ENCODE data around the gene C5orf34. TPM values are rescaled to one million over a fixed set of nuclear protein-coding genes. Genes with fewer than 3 reads are reported as not detected.
"Not testable (repeated sequence)": the region's sequence is repeated elsewhere in the genome, so short reads cannot be mapped to it uniquely, and the experiment has no call there.

Gene C5orf34
- total and polyA plus RNA-seq, 2 donors (not counting 3 experiments of a cell fraction or from before 2014, with no cell fraction given) = 2.1 to 6.5 TPM

- no peaks in the 10 kb centered on the region for H3K36me3 ChIP-seq (ENCODE audit: control insufficient read depth in 2 of 2, extremely low read depth in 1 of 2, insufficient read depth in 2 of 2, low read length in 2 of 2)
- H3K9me3 ChIP-seq (replicated peaks; ENCODE audit: control insufficient read depth, insufficient read depth, low read length) = peaks cover 2% of the 10 kb centered on the region
- no peaks in the 10 kb centered on the region for H3K79me2 ChIP-seq (ENCODE audit: control insufficient read depth, insufficient read depth, low read length)
- intact Hi-C loops (cut with micrococcal nuclease) = no loop called here
- ChIA-PET CTCF (interaction anchor here (1.3 kb wide), 1 partner anchor 17 kb away, joined by 4 read pairs; no protein-coding TSS in a partner anchor), POLR2A (no interaction called here)
- H2AFZ ChIP-seq (ENCODE audit: low read depth, low read length) = no peak overlapping the region
- no peak overlapping the region for H3K4me3 ChIP-seq (replicated peaks in 1 of 3; ENCODE audit: insufficient read depth in 1 of 3, low read depth in 1 of 3, low read length in 3 of 3)
- no peak overlapping the region for H3K9ac ChIP-seq (replicated peaks; ENCODE audit: extremely low read depth, insufficient read depth, low read length)
- FAIRE-seq (no peak), DNase-seq (ENCODE audit: low read depth, low spot score) (no peak)
- no peaks in the 10 kb centered on the region for H3K9me1 ChIP-seq (replicated peaks; ENCODE audit: control insufficient read depth, extremely low read depth, insufficient read depth, low read length)
- BruUV-seq (replicated peaks) = no TSS peak
- no peaks in the 10 kb centered on the region for H4K20me1 ChIP-seq (replicated peaks; ENCODE audit: control insufficient read depth, extremely low read depth, insufficient read depth, low read length)
- H3K4me2 ChIP-seq (ENCODE audit: insufficient read depth, low read length) = no peak overlapping the region
- H3K27ac ChIP-seq (ENCODE audit: insufficient read depth, low read depth, low read length) = no peak overlapping the region
- H3K4me1 ChIP-seq (ENCODE audit: control insufficient read depth, extremely low read depth, insufficient read depth, low read length) = no peaks in the 10 kb centered on the region
- TF ChIP-seq EZH2 (IDR thresholded peaks at IDR 0.05; ENCODE audit: borderline replicate concordance, low read depth, low read length, severe bottlenecking) = no peak
- no peak for TF ChIP-seq GATA2 (IDR thresholded peaks at IDR 0.05; ENCODE audit: insufficient read depth, insufficient read length, low read depth, low read length)
- TF ChIP-seq MYC (IDR thresholded peaks at IDR 0.05; ENCODE audit: low read depth, low read length) = no peak
- TF ChIP-seq JUN (IDR thresholded peaks at IDR 0.05; ENCODE audit: borderline replicate concordance, insufficient read depth, insufficient read length, low read depth) = no peak
- TF ChIP-seq FOS (IDR thresholded peaks at IDR 0.05; ENCODE audit: borderline replicate concordance, insufficient read depth, low read length) = no peak
- TF ChIP-seq POLR2AphosphoS5 (IDR thresholded peaks at IDR 0.05; ENCODE audit: insufficient read depth, low read depth, low read length) = no peak
- no peak for TF ChIP-seq POLR2A (IDR thresholded peaks at IDR 0.05; ENCODE audit: low read depth, low read length)
- no peak for TF ChIP-seq MAX (IDR thresholded peaks at IDR 0.05; ENCODE audit: insufficient read depth, insufficient read length)
- TF ChIP-seq, protein P1, sequence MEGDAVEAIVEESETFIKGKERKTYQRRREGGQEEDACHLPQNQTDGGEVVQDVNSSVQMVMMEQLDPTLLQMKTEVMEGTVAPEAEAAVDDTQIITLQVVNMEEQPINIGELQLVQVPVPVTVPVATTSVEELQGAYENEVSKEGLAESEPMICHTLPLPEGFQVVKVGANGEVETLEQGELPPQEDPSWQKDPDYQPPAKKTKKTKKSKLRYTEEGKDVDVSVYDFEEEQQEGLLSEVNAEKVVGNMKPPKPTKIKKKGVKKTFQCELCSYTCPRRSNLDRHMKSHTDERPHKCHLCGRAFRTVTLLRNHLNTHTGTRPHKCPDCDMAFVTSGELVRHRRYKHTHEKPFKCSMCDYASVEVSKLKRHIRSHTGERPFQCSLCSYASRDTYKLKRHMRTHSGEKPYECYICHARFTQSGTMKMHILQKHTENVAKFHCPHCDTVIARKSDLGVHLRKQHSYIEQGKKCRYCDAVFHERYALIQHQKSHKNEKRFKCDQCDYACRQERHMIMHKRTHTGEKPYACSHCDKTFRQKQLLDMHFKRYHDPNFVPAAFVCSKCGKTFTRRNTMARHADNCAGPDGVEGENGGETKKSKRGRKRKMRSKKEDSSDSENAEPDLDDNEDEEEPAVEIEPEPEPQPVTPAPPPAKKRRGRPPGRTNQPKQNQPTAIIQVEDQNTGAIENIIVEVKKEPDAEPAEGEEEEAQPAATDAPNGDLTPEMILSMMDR (IDR thresholded peaks at IDR 0.05; ENCODE audit: extremely low read depth in 1 of 2, insufficient read depth in 1 of 2, low read depth in 1 of 2, low read length in 2 of 2) = no peak
- no peaks in the 10 kb centered on the region for H3K27me3 ChIP-seq (ENCODE audit: control insufficient read depth in 2 of 2, insufficient read depth in 2 of 2, low read length in 2 of 2)
- dilution Hi-C loops (cut with MboI; ENCODE audit: extremely low pct_ligation_motif_present, low sequenced_read_pairs) = no loop called here
These were observed 47.8 kb downstream of the C5orf34 start for GRCh38 chr5:43467100-43467499.

DNA sequence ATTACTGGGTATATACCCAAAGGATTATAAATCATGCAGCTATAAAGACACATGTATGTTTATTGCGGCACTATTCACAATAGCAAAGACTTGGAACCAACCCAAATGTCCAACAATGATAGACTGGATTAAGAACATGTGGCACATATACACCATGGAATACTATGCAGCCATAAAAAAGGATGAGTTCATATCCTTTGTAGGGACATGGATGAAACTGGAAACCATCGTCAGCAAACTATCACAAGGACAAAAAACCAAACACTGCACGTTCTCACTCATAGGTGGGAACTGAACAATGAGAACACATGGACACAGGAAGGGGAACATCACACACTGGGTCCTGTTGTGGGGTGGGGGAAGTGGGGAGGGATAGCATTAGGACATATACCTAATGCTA is 49.5 kb downstream of the C5orf34 start:
- H3K4me3 ChIP-seq (replicated peaks in 1 of 3; ENCODE audit: insufficient read depth in 1 of 3, low read depth in 1 of 3, low read length in 3 of 3); POLR2A ChIA-PET; H3K27ac ChIP-seq (ENCODE audit: insufficient read depth, low read depth, low read length); H3K36me3 ChIP-seq (ENCODE audit: control insufficient read depth in 2 of 2, extremely low read depth in 1 of 2, insufficient read depth in 2 of 2, low read length in 2 of 2); BruUV-seq (replicated peaks); H4K20me1 ChIP-seq (replicated peaks; ENCODE audit: control insufficient read depth, extremely low read depth, insufficient read depth, low read length); H3K79me2 ChIP-seq (ENCODE audit: control insufficient read depth, insufficient read depth, low read length); dilution Hi-C loops (cut with MboI; ENCODE audit: extremely low pct_ligation_motif_present, low sequenced_read_pairs); DNase-seq (ENCODE audit: low read depth, low spot score); H3K4me1 ChIP-seq (ENCODE audit: control insufficient read depth, extremely low read depth, insufficient read depth, low read length); H3K27me3 ChIP-seq (ENCODE audit: control insufficient read depth in 2 of 2, insufficient read depth in 2 of 2, low read length in 2 of 2); H3K9ac ChIP-seq (replicated peaks; ENCODE audit: extremely low read depth, insufficient read depth, low read length); H3K4me2 ChIP-seq (ENCODE audit: insufficient read depth, low read length); intact Hi-C loops (cut with micrococcal nuclease); H3K9me1 ChIP-seq (replicated peaks; ENCODE audit: control insufficient read depth, extremely low read depth, insufficient read depth, low read length); H2AFZ ChIP-seq (ENCODE audit: low read depth, low read length); H3K9me3 ChIP-seq (replicated peaks; ENCODE audit: control insufficient read depth, insufficient read depth, low read length); FAIRE-seq: not testable (repeated sequence)
- CTCF ChIA-PET = interaction anchor here (0.6 to 1.3 kb wide), 2 partner anchors 11 to 19 kb away, joined by 3 to 4 read pairs; no protein-coding TSS in a partner anchor
